Stimulated activated naive CD4-positive, alpha-beta T cell treated with Interleukin-2 at 50 U/mL for 16 hours (primary cell): ENCODE results near the gene SPSB1.
"Not testable (repeated sequence)": the region's sequence is repeated elsewhere in the genome, so short reads cannot be mapped to it uniquely, and the experiment has no call there.

Experiments used
- DNase-seq: peaks from one replicate; lab custom pipeline; 2025; lab: John Stamatoyannopoulos, UW

The SPSB1 gene

GRCh38 chr1:9366943-9367780, 74.5 kb downstream of the SPSB1 start:
- no peak for DNase-seq

DNA sequence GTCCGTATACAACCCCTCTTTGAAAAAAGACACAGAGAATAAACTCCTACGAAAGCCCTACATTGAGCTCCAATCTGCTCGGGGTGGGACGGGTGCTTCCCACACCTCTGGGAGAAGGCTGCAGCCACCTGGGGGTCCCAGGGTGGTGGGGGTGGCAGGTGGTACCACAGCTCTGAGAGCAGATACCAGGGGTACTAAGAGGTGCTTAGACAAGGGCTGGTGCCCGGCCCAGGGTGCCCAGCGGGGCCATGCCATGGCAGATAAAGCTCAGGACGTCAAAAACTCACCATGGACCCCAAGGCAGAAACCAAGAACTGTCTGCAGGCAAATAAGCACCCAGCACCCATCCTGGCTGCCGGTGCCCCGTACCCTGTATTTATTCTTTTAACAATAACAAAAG, 75.1 kb downstream of the SPSB1 start:
- no peak for DNase-seq

GRCh38 chr1:9368356-9368755, 75.7 kb downstream of the SPSB1 start:
- DNase-seq: no peak

DNA sequence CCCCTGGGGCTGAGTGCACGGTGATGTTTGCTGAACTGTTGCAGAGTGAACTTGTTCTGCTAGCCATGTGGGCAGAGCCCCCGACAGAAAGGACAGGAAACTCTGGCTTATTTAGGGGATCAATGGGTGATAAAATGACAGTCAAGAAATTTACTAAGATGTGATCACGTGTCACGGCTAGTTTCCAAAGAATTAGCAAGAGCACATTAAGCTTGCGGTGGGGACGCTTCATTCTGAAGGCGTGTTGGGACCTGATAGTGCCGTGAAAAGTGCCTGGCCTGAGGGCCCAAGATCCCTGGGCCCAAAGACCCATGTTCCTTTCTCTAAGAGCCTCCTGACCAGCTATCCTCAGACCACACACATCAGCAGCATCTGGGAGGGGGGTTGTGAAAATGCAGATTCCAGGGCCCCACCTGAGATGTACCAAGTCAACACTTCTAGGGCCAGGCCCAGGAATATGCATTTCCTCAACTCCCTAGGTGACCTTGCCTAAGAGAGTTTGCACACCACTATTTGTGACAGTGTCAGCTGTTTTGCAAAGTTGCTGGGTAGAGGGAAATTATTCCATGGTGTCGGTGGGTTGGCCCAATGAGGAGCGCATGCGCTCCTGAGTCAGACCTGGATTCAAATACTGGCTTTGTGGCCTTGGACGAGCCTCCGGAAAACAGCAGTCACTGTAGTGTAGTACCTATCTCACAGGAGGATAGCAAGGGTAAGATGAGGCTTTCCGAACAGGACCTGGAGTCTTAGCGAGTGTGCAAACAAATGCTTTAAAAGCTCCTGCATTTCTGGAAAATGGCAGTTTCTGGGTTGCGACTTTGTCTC, 77.5 kb downstream of the SPSB1 start:
- no peak for DNase-seq

DNA sequence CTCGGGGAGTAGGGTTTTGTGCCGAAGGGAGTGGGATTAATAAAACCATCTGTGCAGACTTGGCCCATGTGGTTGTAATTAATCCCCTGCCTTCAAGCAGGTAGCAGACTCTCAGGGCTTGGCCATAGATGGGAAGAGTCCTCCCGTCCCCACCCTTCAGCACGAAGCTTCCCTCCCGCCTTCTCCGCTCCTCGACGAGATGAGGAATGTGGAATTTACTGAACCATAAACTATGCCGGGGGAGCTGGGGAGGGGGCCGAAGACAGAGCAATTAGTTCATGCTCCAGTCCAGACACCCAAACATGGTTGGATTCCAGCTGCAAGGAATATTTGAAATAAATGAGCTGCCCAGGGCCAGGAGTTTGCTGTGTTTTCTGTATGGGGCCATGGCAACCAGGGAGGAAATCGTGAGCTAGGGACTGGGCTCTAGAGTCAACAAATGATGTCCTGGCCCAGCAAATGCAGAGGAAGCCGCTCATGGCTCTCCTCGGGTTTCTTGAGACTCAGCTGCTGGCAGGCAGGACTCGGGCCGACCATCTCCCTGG, 78.8 kb downstream of the SPSB1 start:
- DNase-seq: no peak

DNA sequence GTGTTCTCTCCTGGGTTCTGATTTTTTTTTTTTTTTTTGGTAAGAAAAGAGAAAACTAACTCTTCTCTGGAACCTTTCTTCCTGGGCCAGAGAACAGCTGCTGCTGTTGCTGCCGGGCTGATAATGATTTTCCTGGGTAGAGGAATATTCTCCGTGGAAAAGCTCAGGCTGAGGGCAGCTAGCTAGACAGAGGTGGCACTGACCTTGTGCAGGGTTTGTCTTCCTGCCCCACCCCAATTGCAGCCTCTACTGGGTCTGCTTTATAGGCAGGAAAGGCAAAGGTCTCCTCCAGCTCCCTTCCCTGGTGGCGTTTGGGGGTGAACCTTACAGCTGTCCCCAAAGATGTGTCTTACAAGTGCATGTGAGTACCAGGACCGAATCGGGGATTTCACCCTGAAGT, 79.3 kb downstream of the SPSB1 start:
- no peak for DNase-seq

GRCh38 chr1:9373619-9374018, 80.9 kb downstream of the SPSB1 start:
- DNase-seq: no peak

DNA sequence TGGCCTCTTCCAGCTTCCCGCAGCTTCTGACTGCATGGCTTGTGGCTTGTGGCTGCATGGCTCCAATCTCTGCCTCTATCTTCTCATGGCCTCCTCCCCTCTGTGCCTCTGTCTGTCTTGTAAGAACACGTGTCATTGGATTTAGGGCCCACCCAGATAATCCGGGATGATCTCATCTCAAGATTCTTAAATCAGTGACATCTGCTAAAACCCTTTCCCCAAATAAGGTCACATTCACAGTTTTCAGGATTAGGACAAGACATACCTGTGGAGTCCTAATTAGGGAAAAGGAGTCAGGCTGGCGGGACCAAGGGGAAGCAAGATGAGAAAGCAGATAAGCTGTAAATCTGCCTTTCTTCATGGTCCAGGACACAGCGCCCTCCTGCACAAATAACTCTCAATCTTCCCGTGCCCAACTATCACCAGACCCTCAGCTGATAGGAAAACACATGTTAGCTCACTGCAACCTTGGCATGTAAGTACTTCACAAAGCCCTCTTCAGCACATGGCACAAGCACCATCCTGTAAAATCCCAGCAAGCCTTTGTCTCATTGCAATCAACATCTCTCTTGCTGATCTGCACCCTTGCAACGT, 82.2 kb downstream of the SPSB1 start:
- no peak for DNase-seq

DNA sequence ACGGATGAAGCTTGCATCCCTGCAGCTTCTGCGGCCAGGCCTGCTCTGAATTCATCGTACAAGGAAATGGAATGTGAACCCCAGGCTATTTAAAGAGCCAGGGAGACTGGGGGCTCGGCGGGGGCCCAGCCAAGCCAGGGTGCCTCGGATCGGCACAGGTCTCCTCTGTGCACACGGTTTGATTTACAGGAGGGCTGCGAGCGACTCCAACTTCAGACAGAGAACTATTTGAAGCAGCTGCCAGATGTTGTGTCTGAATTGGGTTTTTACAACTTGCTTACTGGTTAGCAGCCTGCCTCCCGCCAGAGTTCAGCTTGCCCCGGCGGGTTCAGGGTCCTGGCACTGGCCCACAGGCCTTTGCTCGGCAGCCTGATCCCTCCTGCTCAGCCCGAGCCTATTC, 83.2 kb downstream of the SPSB1 start:
- DNase-seq: no peak

- no peak for DNase-seq
Measured at GRCh38 chr1:9376430-9376829, 83.7 kb downstream of the SPSB1 start.

DNA sequence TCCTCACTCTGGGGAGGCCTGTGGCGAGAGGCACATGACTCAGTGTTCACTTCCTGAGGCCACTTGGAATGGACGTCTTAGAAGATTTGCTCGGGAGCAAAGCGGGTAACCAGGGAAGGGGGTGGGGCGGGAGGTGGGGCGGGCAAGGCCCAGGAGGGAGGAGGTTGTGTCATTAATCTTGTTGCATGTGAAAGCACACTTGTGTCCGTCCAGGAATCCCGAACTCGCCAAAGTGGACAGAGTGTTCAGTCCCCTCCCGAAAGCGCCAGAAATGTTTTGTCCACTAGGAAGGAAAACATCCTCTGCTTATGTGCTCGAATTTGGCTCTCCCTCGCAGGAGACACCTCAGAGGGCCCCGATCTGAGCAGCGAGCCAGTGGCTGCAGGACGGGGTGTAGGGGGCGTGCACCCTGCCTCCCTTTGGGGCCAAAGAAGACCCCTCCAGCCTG, 84.2 kb downstream of the SPSB1 start:
- no peak for DNase-seq

DNA sequence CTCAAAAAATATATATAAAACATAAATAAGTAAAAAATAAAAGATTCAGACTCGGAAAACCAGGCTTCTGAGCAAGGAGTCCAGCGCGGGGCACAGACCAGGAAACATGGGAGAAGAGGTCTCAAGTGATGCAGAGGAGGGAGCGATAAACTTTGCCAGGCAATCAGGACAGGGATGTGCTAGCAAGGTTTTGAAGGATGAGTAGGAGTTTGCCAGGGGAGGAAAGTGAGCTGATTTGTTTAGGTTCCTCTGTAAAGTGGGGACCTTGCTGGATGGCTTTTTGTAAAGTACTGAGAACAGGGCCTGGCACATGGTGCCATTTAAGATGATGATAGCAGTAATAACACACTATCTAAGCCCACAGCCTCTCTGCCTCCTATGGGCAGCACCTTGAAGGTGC, 86.1 kb downstream of the SPSB1 start:
- no peak for DNase-seq

- no peak for DNase-seq
Measured at GRCh38 chr1:9380711-9381110, 88.0 kb downstream of the SPSB1 start.

GRCh38 chr1:9382643-9383491, 90.2 kb downstream of the SPSB1 start:
- no peak for DNase-seq

- DNase-seq: no peak
Measured at GRCh38 chr1:9384128-9384527, 91.4 kb downstream of the SPSB1 start.

GRCh38 chr1:9384751-9385245, 92.1 kb downstream of the SPSB1 start:
- no peak for DNase-seq

GRCh38 chr1:9385392-9385791, 92.7 kb downstream of the SPSB1 start:
- not testable (repeated sequence) for DNase-seq

GRCh38 chr1:9385801-9386573, 93.3 kb downstream of the SPSB1 start:
- no peak for DNase-seq

DNA sequence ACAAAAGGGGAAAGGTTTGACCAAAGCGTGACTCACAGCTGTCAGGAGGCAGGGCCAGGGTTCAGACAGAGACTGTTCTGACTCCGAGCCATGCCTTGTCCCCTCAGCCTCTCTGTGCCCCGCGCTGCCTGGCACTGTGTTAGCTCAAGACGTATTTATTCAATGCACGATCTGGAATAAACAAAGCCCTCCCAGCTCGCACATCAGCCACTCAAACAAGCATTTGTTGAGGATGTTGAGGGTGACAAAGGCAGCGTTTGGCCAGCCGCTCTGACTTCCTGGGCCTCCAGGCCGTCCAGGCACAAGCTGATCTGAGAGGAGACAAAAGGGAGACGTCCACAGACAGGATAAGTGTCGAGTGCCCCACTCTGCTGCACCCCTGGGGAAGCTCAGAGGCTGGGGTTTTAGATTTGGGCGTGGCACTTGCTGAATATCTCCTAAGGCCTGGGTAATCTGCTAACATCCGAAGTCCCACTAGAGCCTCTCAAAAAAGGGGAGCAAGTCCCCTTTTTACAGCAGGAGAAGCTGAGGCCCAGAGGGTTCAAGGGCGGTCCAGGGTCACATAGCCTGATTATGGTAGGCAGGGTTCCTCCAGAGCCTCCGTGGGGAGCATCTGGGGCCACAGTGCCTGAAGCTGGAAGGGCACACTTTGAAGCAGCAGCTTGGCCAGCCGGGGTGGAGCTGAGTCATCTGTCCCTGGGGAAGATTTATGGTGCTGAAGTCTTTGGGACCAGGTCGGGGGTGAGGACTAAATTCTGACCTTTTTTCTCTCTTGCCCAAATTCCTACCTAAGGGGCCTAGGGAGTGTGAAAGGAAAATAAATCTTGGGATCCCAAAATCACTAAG, 95.9 kb downstream of the SPSB1 start:
- DNase-seq: no peak

DNA sequence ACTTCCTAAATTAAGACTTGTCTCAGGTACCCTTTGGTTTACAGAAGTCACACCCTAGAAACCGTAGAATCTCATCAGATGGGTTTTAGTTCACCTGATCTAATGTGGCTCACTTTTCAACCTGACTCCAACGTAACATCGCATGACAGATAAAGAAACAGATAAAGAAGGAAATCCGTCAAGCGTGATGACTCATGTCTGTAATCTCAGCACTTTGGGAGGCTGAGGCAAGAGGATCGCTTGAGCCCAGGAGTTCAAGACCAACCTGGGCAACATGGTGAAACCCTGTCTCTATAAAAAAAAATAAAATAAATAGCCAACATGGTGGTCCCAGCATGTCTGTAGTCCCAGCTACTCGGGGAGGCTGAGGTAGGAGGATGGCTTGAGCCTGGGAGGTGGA, 97.3 kb downstream of the SPSB1 start:
- DNase-seq: no peak
